ENCODE results near the gene IL16. TPM values are rescaled to one million over a fixed set of nuclear protein-coding genes. Genes with fewer than 3 reads are reported as not detected.
"Not testable (repeated sequence)": the region's sequence is repeated elsewhere in the genome, so short reads cannot be mapped to it uniquely, and the experiment has no call there.

Gene IL16
- total RNA-seq, 1 experiment from 2014 or later, result not detected

DNA sequence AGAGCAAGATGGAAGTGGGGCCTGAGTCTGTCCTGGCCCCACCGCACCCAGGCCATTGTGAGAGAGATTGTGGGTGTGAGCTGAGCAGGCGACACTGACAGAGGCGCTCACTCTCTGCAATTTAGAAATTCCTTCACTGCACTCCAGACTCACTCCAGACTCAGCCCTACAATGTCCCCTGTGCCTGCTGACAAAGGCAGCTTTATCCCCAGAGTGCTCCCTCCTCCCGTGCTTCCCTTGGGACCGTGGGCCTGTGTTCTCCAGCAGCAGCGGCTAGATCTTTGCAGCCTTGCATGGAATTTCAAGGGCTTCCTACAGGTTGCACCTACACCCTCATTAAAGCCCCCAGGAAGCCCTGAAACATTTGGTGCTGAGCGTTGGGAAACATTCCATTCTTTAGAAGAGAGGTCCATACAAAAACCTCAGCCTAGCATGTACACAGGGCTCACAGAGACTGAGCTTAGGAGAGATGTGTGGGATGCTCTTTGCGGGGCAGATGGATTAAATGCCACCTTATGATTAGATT lies 1.3 kb upstream of the IL16 start:
- no peak for DNase-seq (ENCODE audit: low read depth)
- in situ Hi-C loops (cut with HindIII; ENCODE audit: low pct_unique_long_range_greater_than_20kb, low sequenced_read_pairs), result no loop called here

DNA sequence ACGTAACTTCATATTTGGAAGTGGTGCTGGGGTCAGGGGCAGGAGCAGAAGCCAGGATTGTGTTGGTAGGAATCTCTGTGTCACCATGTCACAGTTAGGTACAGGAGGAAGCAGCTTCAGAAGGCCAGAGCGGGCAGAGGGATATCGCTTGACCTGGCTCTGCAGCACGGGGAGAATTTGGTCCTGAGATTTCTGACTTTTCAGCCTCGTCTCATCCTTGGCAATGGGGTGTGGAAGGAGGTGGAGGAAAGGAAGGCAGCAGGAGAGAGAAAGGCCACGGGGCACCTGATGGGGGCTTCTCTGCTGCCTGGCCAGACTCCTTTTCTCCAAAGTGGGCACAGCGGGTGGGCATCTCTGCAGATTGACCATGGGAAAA lies 564 bp downstream of the IL16 start:
- in situ Hi-C loops (cut with HindIII; ENCODE audit: low pct_unique_long_range_greater_than_20kb, low sequenced_read_pairs), result no loop called here

DNA sequence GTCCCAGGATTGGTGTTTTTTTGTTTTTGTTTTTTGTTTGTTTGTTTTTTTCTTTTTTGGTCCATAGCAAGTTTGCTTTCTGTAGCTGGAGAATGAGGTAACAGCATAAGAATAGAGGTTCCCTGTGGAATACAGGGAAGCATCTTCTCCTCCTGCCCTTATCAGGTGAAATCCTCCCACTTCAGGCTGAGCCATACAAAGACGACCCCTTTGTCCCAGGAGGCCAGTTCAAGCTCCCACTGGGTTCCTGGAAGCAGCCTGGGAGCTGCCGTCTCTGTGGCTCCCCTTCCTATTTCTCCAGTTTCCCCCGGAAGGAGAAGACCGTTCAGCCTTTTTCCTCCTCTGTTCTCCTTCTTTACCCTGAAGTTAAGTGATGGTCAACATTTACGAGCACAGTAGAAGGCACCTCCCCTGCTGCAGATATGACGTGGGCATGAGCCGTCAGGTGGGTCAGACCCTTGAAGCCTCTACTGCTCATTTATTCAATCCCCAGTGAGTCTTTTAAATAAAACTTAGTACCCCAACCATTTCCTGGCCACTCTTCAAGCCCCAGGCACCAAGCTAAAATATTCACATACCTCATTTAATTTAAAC lies 1.1 kb downstream of the IL16 start:
- no peak for DNase-seq (ENCODE audit: low read depth)
- in situ Hi-C loops (cut with HindIII; ENCODE audit: low pct_unique_long_range_greater_than_20kb, low sequenced_read_pairs), result no loop called here

More for the DNA sequence above, 564 bp downstream of the IL16 start:
- no peak for DNase-seq (ENCODE audit: low read depth)

DNA sequence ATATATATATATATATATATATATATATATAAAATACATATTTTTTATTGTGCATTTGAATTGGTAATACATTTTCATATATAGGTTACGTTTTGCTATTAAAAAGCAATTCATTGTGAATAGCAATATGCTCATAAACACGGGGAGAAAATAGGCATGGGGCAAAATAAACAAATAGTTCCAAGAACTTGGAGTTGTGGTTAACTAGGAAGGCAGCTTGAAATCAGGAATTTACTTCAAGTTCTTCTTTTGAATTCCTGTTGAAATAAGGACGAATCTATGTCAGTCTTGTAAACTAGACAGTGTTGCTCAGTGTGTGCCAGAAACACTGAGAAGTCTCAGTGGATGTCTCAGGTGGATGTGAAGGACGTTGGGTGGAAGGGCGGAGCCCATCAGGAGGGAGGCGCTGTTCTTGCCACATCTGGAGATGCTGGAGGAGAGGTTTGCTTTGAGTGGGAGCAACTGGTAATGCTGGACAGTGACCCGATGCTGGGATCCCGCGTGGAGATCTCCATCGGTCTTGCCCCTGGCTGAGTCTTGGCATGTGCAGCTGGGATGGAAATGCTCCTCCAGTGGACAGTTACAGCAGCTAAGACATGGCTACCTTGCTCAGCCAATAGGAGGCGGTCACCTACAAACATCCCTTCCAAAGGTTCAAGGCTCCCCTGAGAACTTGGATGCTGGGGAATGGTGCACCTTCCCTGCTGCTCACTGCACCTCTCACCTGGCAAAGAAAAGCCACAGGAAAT lies 2.5 kb downstream of the IL16 start:
- DNase-seq (ENCODE audit: low read depth), result no peak
- in situ Hi-C loops (cut with HindIII; ENCODE audit: low pct_unique_long_range_greater_than_20kb, low sequenced_read_pairs), result no loop called here

DNA sequence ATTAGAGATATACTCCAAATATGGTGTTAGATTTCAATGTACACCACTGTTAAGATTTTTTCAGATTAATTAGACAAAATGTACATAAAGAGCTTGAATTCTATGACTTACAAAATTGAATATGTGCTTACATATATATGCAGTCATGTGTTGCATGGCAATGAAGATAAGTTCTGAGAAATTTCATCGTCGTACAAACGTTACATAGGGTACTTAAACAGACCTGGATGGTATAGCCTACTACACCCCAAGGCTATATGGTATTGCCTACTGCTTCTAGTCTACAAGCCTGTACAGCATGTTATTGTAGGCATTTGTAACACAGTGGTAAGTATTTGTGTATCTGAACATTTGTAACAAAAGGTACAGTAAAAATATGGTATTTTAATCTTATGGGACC lies 9.3 kb downstream of the IL16 start:
- in situ Hi-C loops (cut with HindIII; ENCODE audit: low pct_unique_long_range_greater_than_20kb, low sequenced_read_pairs), result no loop called here
- no peak for DNase-seq (ENCODE audit: low read depth)

DNA sequence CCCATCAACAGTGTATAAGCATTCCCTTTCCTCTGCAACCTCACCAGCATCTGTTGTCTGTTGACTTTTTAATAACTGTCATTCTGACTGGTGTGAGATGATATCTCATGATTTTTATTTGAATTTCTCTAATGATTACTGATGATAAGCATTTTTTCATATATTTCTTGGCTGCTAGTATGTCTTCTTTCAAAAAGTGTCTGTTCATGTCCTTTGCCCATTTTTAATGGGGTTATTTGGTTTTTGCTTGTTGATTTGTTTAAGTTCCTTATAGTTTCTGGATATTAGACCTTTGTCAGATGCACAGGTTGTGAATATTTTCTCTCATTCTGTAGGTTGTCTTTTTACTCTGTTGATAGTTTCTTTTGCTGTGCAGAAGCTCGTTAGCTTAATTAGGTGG lies 11.3 kb downstream of the IL16 start:
- DNase-seq (ENCODE audit: low read depth); in situ Hi-C loops (cut with HindIII; ENCODE audit: low pct_unique_long_range_greater_than_20kb, low sequenced_read_pairs): not testable (repeated sequence)

DNA sequence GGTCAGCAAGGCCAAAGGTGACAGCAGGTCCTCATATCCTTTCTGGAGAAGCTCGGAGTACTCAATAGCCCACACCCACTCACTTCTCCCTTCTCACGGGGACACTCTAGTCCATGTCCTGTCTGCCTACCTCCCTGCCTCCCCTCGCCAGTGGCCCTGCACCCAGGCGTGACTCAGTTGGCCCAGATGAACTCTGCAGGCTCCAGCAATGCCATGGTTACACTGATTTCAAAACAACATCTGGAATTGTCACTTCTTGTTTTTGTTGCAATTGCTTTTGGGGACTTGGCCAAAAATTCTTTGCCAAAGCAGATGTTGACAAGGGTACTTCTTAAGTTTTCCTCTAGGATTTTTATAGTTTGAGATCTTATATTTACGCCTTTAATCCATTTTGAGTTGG lies 13.0 kb downstream of the IL16 start:
- in situ Hi-C loops (cut with HindIII; ENCODE audit: low pct_unique_long_range_greater_than_20kb, low sequenced_read_pairs), result no loop called here
- DNase-seq (ENCODE audit: low read depth), result no peak

DNA sequence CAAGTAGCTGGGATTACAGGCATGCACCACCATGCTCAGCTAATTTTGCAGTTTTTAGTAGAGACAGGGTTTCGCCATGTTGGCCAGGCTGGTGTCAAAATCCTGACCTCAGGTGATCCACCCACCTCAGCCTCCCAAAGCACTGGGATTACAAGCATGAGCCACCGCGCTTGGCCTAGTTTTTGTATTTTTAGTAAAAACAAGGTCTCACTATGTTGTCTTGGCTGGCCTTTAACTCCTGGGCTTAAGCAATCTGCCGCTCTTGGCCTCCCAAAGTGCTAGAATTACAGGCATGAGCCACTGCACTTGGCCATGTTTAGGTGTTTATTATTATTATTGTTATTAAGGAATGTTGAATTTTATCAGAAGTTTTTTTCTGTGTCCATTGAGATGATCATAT lies 14.7 kb downstream of the IL16 start:
- DNase-seq (ENCODE audit: low read depth), result no peak
- in situ Hi-C loops (cut with HindIII; ENCODE audit: low pct_unique_long_range_greater_than_20kb, low sequenced_read_pairs), result no loop called here

DNA sequence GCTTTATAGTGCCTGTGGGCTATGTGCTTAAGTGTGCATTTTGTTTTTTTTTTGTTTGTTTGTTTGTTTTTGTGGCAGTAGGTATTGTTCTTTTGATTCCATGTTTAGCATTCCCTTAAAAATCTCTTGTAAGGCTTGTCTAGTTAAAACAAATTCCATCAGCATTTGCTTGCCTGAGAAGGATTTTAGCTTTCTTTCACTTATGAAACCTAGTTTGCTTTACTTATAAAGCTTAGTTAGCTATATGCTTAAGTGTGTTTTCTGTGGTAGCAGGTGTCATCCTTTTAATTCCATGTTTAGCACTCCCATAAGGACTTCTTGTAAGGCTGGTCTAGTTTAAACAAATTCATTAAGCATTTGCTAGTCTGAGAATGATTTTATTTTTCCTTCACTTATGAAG lies 17.3 kb downstream of the IL16 start:
- in situ Hi-C loops (cut with HindIII; ENCODE audit: low pct_unique_long_range_greater_than_20kb, low sequenced_read_pairs), result no loop called here

DNA sequence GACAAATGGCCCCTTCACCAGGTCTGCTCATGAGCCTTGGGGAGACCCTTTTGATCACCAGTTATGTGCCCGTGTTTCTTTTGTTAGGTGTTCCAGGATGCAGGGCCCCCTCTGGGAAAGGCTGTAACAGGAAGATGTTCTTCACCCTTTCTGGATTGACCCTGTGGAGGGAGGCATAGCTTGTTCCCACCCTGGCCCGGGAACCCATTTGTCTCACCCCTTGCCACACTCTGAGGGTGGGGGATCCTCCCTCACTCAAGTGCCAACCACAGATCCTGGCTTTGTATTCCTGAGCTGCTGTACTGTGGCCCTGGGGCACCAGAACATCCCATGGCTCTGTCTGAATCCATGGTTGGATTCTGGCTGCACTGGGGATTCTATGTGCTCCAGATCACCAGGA lies 18.9 kb downstream of the IL16 start:
- in situ Hi-C loops (cut with HindIII; ENCODE audit: low pct_unique_long_range_greater_than_20kb, low sequenced_read_pairs), result no loop called here

More for the DNA sequence above, 17.3 kb downstream of the IL16 start:
- no peak for DNase-seq (ENCODE audit: low read depth)

DNA sequence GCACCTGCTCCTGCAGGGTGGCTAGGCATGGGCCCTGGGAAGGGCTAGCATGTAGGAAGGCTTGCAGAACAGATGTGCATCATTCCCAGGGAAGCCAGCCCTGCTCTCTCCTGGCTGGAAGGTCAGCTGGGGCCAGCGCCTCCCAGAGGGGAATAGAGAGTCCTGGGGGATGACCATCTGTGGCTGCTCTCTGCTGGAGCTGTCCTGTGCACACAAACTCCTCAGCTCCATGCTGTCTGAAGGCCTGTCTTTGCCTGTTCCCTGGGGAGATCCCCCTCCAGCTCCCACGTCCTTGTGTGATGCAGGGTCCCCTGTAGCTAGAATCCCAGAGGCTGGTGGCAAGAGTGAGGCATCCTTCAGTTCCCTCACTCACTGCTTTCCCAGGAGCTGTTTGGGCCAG lies 19.3 kb downstream of the IL16 start:
- no peak for DNase-seq (ENCODE audit: low read depth)
- in situ Hi-C loops (cut with HindIII; ENCODE audit: low pct_unique_long_range_greater_than_20kb, low sequenced_read_pairs), result no loop called here

More for the DNA sequence above, 18.9 kb downstream of the IL16 start:
- no peak for DNase-seq (ENCODE audit: low read depth)

DNA sequence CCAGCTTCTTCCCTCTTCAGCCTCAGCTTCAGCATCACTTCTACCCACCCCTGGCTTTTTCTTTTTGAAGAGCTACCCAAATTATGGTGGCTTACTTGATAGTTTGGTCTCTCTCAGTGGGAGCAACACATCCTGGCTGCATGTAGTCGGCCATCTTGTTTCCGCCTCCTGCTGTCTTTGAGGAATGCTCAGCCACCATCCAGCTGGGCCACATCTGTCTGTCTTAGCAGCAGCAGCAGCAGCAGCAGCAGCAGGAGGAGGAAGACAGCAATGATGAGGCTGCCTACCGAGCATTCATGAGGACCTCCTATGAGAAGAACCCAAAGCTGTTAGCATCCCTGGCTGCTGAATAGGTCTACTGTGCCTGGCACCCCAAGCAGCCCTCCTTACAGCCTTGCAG lies 19.7 kb downstream of the IL16 start:
- in situ Hi-C loops (cut with HindIII; ENCODE audit: low pct_unique_long_range_greater_than_20kb, low sequenced_read_pairs), result no loop called here
- no peak for DNase-seq (ENCODE audit: low read depth)

DNA sequence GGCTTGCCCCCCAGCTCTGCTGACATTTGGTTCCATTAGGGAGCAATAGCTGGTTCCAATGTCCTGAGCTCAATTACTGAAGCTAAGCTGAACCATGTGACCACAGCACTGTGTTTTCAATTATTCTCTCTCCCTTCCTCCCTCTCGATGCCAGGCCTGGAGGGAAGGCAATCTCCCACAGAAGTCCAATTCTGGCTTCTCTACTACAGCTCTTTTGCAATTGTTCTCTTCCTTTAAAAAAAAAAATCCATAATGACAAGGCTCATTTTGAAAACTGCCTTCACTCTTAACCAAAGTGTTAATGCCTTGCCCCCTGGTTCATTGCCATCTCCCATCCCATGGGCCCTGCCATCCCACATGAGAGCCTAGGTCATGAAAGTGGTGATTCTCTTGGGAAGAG lies 24.8 kb downstream of the IL16 start:
- in situ Hi-C loops (cut with HindIII; ENCODE audit: low pct_unique_long_range_greater_than_20kb, low sequenced_read_pairs), result no loop called here

DNA sequence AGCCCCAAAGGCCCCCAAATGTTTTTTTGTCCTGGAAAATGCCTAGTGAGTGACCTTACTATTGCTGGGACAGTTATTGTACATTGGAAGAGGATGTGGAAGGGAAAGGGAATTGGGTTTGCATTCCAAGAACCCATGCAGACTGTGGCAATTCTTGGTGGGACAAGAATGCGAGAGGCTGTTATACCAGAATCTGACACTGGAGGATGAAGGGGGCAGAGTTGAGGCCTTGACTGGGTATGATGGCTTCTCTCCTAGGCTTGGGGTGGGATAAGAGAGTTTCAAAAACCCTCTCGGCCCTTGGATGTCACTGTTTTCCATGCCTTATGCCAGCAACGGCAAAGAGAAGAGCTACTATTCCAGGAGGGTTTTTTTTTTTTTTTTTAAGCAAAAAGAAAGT lies 25.3 kb downstream of the IL16 start:
- in situ Hi-C loops (cut with HindIII; ENCODE audit: low pct_unique_long_range_greater_than_20kb, low sequenced_read_pairs), result no loop called here
- no peak for DNase-seq (ENCODE audit: low read depth)

More for the DNA sequence above, 24.8 kb downstream of the IL16 start:
- no peak for DNase-seq (ENCODE audit: low read depth)

DNA sequence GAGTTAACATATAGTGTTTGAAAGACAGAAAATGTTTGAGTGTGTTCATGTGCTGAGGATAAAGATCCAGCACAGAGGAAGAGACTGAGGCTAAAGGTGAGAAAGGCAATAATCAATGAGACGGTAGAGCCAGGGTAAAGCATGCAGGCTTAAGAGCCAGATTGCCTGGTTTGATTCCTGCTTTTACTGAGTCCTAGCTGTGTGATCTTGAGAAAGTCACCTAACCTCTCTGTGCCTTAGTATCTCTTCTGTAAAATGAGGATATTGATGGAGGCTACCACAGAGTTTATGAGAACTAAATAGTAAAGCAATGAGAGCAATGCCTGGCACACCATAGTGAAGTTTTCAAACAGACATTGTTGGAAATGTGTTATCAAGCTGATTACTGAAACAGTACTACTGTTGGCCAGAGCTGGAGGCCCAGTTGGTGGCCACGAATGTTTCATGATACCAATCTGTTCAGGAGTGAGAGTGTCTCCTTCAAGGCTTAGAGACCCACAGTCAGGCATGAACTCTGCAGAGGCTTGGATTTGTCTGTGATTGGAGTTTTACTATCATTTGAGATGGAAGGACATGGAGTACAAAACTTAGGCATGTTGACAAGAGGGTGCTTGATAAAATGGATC lies 26.8 kb downstream of the IL16 start:
- no peak for DNase-seq (ENCODE audit: low read depth)
- in situ Hi-C loops (cut with HindIII; ENCODE audit: low pct_unique_long_range_greater_than_20kb, low sequenced_read_pairs), result no loop called here

DNA sequence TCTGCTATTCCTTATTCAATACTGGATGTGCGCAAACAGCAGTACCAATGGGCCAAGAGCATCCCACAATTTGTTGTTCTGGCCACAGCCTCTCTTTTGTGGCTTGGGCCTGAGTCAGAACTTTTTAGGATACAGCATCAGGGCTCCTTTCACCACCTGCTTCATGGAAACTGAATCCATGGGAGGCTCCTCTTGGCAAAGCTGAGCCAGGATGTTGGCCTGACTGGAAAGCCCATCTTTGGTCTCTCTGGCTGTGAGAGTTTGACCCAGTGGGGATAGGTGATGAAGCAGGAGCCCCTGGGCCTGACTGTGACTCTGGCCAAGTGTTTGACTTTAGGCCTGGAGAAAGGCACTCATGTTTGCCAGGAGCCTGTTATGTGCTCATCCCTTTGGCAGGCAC lies 27.6 kb downstream of the IL16 start:
- in situ Hi-C loops (cut with HindIII; ENCODE audit: low pct_unique_long_range_greater_than_20kb, low sequenced_read_pairs), result no loop called here
- DNase-seq (ENCODE audit: low read depth), result no peak

DNA sequence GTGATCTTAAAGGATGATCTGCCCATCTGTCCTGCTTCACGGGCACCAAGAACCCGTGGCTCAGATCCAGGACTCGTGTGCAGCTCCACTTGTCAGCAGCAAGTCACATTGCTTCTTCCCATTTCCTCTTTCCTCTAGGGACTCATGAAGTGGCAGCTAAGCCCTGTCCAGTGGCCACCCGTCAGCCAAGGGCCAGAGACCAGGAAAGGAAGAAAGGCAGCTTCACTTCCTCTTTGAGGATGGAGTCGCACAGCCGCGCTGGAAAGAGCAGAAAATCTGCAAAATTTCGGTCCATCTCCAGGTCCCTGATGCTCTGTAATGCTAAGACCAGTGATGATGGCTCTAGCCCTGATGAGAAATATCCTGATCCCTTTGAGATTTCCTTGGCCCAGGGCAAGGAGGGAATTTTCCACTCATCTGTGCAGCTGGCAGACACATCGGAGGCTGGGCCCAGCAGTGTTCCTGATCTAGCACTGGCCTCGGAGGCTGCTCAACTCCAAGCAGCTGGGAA lies 28.5 kb downstream of the IL16 start:
- in situ Hi-C loops (cut with HindIII; ENCODE audit: low pct_unique_long_range_greater_than_20kb, low sequenced_read_pairs), result no loop called here
- DNase-seq (ENCODE audit: low read depth), result no peak

DNA sequence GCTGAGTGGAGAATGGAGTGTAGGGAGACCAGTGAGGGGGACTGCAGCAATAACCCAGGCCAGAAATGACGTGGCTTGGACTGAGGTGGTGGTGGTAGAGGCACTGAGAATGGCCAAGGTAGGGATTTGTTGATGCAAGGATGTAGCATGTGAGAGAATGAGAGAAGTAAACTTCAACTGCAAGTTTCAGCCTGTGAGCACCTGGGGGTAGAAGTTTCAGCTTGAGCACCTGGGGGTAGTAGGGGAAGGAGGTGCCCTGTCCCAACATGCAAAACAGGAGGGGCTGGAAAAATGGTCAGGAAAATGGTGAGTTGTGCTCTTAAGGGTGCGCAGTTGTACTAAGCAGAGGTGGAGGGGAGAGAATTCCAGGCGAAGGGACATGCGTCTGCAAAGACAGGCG lies 31.0 kb downstream of the IL16 start:
- in situ Hi-C loops (cut with HindIII; ENCODE audit: low pct_unique_long_range_greater_than_20kb, low sequenced_read_pairs), result no loop called here

DNA sequence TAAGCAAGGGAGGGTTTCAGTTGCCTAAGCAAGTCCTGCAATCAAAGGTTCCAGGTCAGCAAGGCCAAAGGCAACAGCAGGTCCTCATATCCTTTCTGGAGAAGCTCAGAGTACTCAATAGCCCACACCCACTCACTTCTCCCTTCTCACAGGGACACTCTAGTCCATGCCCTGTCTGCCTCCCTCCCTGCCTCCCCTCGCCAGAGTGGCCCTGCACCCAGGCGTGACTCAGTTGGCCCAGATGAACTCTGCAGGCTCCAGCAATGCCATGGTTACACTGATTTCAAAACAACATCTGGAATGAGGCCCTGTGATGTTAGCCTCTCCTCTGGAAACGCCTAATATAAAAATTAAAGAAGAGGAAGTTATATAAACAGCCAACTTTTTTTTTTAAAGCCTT lies 32.9 kb downstream of the IL16 start:
- in situ Hi-C loops (cut with HindIII; ENCODE audit: low pct_unique_long_range_greater_than_20kb, low sequenced_read_pairs), result no loop called here
- DNase-seq (ENCODE audit: low read depth), result no peak

More for the DNA sequence above, 31.0 kb downstream of the IL16 start:
- no peak for DNase-seq (ENCODE audit: low read depth)
